Measurements from ENCODE around the gene NAV3.

Gene NAV3

GRCh38 chr12:77941401-77941800, 110.7 kb downstream of the NAV3 start:
- Histone ChIP-seq H3K9me3 (ENCODE audit: insufficient read depth, low read length) (no peaks in the 10 kb centered on the region), H3K4me1 (ENCODE audit: insufficient read depth, insufficient read length) (no peaks in the 10 kb centered on the region), H3K36me3 (ENCODE audit: insufficient read depth, insufficient read length, low read length) (peaks cover 2% of the 10 kb centered on the region), H3K9ac (ENCODE audit: insufficient read length, low read depth) (no peak overlapping the region), H3K4me3 (ENCODE audit: insufficient read length, low read depth) (no peak overlapping the region), H3K27me3 (ENCODE audit: insufficient read depth, insufficient read length) (no peaks in the 10 kb centered on the region)
- TF ChIP-seq ZNF274 (IDR thresholded peaks at IDR 0.05; ENCODE audit: low read depth, low read length) (no peak), YY1 (IDR thresholded peaks at IDR 0.05; ENCODE audit: insufficient read depth, insufficient read length) (no peak), SUZ12 (IDR thresholded peaks at IDR 0.05; ENCODE audit: extremely low read depth, insufficient read depth, insufficient read length) (no peak)
- no peak for DNase-seq (ENCODE audit: low read depth, low spot score)

DNA sequence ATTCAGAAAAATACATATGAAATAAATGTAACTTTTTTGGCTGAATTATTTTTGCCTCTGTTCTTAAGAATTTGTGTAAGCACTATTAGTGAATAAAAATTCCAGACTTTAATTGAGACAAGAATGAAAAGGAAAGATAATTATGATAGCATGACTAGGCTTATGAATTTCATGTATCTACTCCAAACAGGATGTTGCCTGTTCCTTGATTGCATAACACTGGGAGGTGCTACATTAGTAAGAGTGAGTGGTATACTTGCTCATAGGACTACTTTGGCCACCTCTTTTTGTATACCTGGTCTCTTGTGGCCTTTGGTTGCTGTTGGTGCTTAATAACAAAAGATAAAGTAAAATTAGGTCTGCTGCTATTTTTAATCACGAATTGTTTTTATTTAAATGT, 112.8 kb downstream of the NAV3 start:
- Histone ChIP-seq H3K36me3 (ENCODE audit: insufficient read depth, insufficient read length, low read length) (peaks cover 2% of the 10 kb centered on the region), H3K9me3 (ENCODE audit: insufficient read depth, low read length) (no peaks in the 10 kb centered on the region), H3K4me3 (ENCODE audit: insufficient read length, low read depth) (no peak overlapping the region), H3K4me1 (ENCODE audit: insufficient read depth, insufficient read length) (no peaks in the 10 kb centered on the region), H3K9ac (ENCODE audit: insufficient read length, low read depth) (no peak overlapping the region), H3K27me3 (ENCODE audit: insufficient read depth, insufficient read length) (no peaks in the 10 kb centered on the region)
- DNase-seq (ENCODE audit: low read depth, low spot score) = no peak
- TF ChIP-seq ZNF274 (IDR thresholded peaks at IDR 0.05; ENCODE audit: low read depth, low read length) (no peak), SUZ12 (IDR thresholded peaks at IDR 0.05; ENCODE audit: extremely low read depth, insufficient read depth, insufficient read length) (no peak), YY1 (IDR thresholded peaks at IDR 0.05; ENCODE audit: insufficient read depth, insufficient read length) (no peak)

DNA sequence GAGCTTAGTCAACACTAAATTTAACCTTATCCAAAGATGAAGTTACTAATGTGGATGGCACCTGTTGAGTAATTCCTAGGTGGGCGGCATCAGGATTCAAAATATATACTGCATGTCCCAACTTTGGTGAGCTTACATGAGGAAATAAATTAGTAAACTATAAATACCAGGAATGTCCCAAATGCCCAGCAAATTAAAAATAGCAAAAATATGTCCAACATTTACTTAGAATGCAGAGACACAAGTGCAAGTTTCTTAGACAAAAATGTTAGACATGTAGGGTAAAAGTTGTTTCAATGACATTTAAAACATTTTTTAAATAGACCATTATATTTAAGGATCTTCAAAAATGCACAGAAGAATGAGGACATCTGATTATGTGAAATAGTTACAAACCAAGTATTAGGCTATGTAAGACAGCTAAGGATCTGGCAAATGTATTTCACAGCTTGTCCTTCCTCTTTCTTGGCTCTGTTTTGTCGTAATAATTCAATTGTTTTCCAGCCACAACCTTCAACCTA, 115.9 kb downstream of the NAV3 start:
- no peaks in the 10 kb centered on the region for H3K9me3 ChIP-seq (ENCODE audit: insufficient read depth, low read length)
- TF ChIP-seq ZNF274 (IDR thresholded peaks at IDR 0.05; ENCODE audit: low read depth, low read length) (no peak), YY1 (IDR thresholded peaks at IDR 0.05; ENCODE audit: insufficient read depth, insufficient read length) (no peak), SUZ12 (IDR thresholded peaks at IDR 0.05; ENCODE audit: extremely low read depth, insufficient read depth, insufficient read length) (no peak)
- H3K4me1 ChIP-seq (ENCODE audit: insufficient read depth, insufficient read length) = no peaks in the 10 kb centered on the region
- H3K27me3 ChIP-seq (ENCODE audit: insufficient read depth, insufficient read length) = no peaks in the 10 kb centered on the region
- no peak overlapping the region for H3K9ac ChIP-seq (ENCODE audit: insufficient read length, low read depth)
- DNase-seq (ENCODE audit: low read depth, low spot score) = no peak
- peaks cover 2% of the 10 kb centered on the region for H3K36me3 ChIP-seq (ENCODE audit: insufficient read depth, insufficient read length, low read length)
- no peak overlapping the region for H3K4me3 ChIP-seq (ENCODE audit: insufficient read length, low read depth)

- no peak for TF ChIP-seq SUZ12 (IDR thresholded peaks at IDR 0.05; ENCODE audit: extremely low read depth, insufficient read depth, insufficient read length)
- TF ChIP-seq ZNF274 (IDR thresholded peaks at IDR 0.05; ENCODE audit: low read depth, low read length) = no peak
- no peak for TF ChIP-seq YY1 (IDR thresholded peaks at IDR 0.05; ENCODE audit: insufficient read depth, insufficient read length)
- Histone ChIP-seq H3K9me3 (ENCODE audit: insufficient read depth, low read length) (no peaks in the 10 kb centered on the region), H3K9ac (ENCODE audit: insufficient read length, low read depth) (no peak overlapping the region), H3K36me3 (ENCODE audit: insufficient read depth, insufficient read length, low read length) (peaks cover 2% of the 10 kb centered on the region), H3K27me3 (ENCODE audit: insufficient read depth, insufficient read length) (no peaks in the 10 kb centered on the region), H3K4me1 (ENCODE audit: insufficient read depth, insufficient read length) (no peaks in the 10 kb centered on the region), H3K4me3 (ENCODE audit: insufficient read length, low read depth) (no peak overlapping the region)
- no peak for DNase-seq (ENCODE audit: low read depth, low spot score)
Observed at GRCh38 chr12:77947330-77947729, 116.6 kb downstream of the NAV3 start.

- Histone ChIP-seq H3K36me3 (ENCODE audit: insufficient read depth, insufficient read length, low read length) (peaks cover 2% of the 10 kb centered on the region), H3K4me1 (ENCODE audit: insufficient read depth, insufficient read length) (no peaks in the 10 kb centered on the region), H3K4me3 (ENCODE audit: insufficient read length, low read depth) (no peak overlapping the region), H3K9ac (ENCODE audit: insufficient read length, low read depth) (no peak overlapping the region), H3K9me3 (ENCODE audit: insufficient read depth, low read length) (no peaks in the 10 kb centered on the region), H3K27me3 (ENCODE audit: insufficient read depth, insufficient read length) (no peaks in the 10 kb centered on the region)
- TF ChIP-seq SUZ12 (IDR thresholded peaks at IDR 0.05; ENCODE audit: extremely low read depth, insufficient read depth, insufficient read length) = no peak
- TF ChIP-seq ZNF274 (IDR thresholded peaks at IDR 0.05; ENCODE audit: low read depth, low read length) = no peak
- TF ChIP-seq YY1 (IDR thresholded peaks at IDR 0.05; ENCODE audit: insufficient read depth, insufficient read length) = no peak
- DNase-seq (ENCODE audit: low read depth, low spot score) = no peak
Observed at GRCh38 chr12:77947746-77948145, 117.1 kb downstream of the NAV3 start.

DNA sequence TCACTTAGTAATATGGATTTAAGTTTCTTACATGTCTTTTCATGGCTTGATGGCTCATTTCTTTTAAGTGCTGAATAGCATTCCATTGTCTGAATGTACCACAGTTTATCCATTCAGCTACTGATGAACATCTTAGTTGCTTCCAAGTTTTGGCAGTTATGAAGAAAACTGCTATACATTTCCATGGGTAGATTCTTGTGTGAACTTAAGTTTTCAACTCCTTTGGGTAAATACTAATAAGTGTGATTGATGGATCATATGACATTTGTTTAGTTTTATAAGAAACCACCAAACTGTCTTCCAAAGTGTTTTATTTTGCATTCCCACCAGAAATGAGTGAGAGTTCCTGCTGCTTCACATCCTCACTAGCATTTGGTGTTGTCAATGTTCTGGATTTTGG, 119.2 kb downstream of the NAV3 start:
- Histone ChIP-seq H3K4me3 (ENCODE audit: insufficient read length, low read depth) (no peak overlapping the region), H3K9me3 (ENCODE audit: insufficient read depth, low read length) (no peaks in the 10 kb centered on the region), H3K27me3 (ENCODE audit: insufficient read depth, insufficient read length) (no peaks in the 10 kb centered on the region), H3K36me3 (ENCODE audit: insufficient read depth, insufficient read length, low read length) (no peaks in the 10 kb centered on the region), H3K9ac (ENCODE audit: insufficient read length, low read depth) (no peak overlapping the region), H3K4me1 (ENCODE audit: insufficient read depth, insufficient read length) (no peaks in the 10 kb centered on the region)
- TF ChIP-seq SUZ12 (IDR thresholded peaks at IDR 0.05; ENCODE audit: extremely low read depth, insufficient read depth, insufficient read length) = no peak
- no peak for TF ChIP-seq YY1 (IDR thresholded peaks at IDR 0.05; ENCODE audit: insufficient read depth, insufficient read length)
- no peak for TF ChIP-seq ZNF274 (IDR thresholded peaks at IDR 0.05; ENCODE audit: low read depth, low read length)
- DNase-seq (ENCODE audit: low read depth, low spot score) = no peak

DNA sequence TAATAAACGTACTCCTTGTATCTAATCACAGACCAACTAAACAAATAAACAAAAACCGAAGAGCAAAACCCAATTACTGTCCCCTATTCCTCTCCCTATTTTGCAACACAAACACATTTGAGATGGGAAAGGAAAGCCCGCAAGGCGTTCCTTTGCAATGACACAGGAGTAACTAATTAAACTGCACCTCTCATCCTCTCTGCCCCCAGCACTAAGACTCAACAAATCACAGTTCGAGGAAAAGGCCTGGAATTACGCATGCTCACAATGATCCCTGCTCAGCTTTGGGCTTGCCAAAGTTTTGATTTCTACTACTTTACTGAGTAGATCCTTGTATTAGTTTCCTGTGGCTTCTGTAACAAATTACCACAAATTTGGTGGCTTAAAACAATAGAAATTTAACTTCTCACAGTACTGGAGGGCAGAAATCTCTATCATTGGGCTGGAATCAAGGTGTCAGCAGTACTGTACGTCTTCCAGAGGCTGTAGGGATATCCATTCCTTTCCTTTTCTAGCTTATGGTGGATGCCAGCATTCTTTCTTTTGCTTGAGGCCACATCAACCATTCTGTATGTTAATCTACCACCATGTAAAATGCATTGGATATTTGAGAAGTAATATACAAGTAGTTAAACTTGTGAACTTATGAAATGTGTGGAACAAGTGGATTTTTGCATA, 123.0 kb downstream of the NAV3 start:
- H3K9me3 ChIP-seq (ENCODE audit: insufficient read depth, low read length) = no peaks in the 10 kb centered on the region
- no peak overlapping the region for H3K9ac ChIP-seq (ENCODE audit: insufficient read length, low read depth)
- DNase-seq (ENCODE audit: low read depth, low spot score) = no peak
- H3K4me3 ChIP-seq (ENCODE audit: insufficient read length, low read depth) = no peak overlapping the region
- H3K4me1 ChIP-seq (ENCODE audit: insufficient read depth, insufficient read length) = no peaks in the 10 kb centered on the region
- no peaks in the 10 kb centered on the region for H3K27me3 ChIP-seq (ENCODE audit: insufficient read depth, insufficient read length)
- TF ChIP-seq ZNF274 (IDR thresholded peaks at IDR 0.05; ENCODE audit: low read depth, low read length) (no peak), SUZ12 (IDR thresholded peaks at IDR 0.05; ENCODE audit: extremely low read depth, insufficient read depth, insufficient read length) (no peak), YY1 (IDR thresholded peaks at IDR 0.05; ENCODE audit: insufficient read depth, insufficient read length) (no peak)
- H3K36me3 ChIP-seq (ENCODE audit: insufficient read depth, insufficient read length, low read length) = no peaks in the 10 kb centered on the region

Data from NT2/D1 (cell line).